Measurements from ENCODE around the gene MFNG.
"Not testable (repeated sequence)": the region's sequence is repeated elsewhere in the genome, so short reads cannot be mapped to it uniquely, and the experiment has no call there.

MFNG gene

GRCh38 chr22:37529652-37530345 is 43.6 kb upstream of the MFNG start:
- Histone ChIP-seq H3K36me3 (ENCODE audit: control insufficient read depth, insufficient read depth, low read length) (no peaks in the 10 kb centered on the region), H3K4me2 (ENCODE audit: low read length) (no peak overlapping the region), H3K9ac (no peak overlapping the region), H3K4me3 (ENCODE audit: low read depth, low read length) (no peak overlapping the region), H3K27me3 (ENCODE audit: control insufficient read depth, insufficient read depth, low read length) (no peaks in the 10 kb centered on the region), H3K9me3 (ENCODE audit: control insufficient read depth, low read length) (no peaks in the 10 kb centered on the region), H3K79me2 (no peaks in the 10 kb centered on the region), H3K27ac (no peak overlapping the region), H3K4me1 (no peaks in the 10 kb centered on the region), H2AFZ (no peak overlapping the region)
- no peak for TF ChIP-seq CTCF (IDR thresholded peaks at IDR 0.05)

- H3K4me1 ChIP-seq; H3K9me3 ChIP-seq (ENCODE audit: control insufficient read depth, low read length); H3K9ac ChIP-seq; H3K79me2 ChIP-seq; H2AFZ ChIP-seq; H3K4me2 ChIP-seq (ENCODE audit: low read length); H3K27me3 ChIP-seq (ENCODE audit: control insufficient read depth, insufficient read depth, low read length); H3K36me3 ChIP-seq (ENCODE audit: control insufficient read depth, insufficient read depth, low read length); H3K27ac ChIP-seq; H3K4me3 ChIP-seq (ENCODE audit: low read depth, low read length): not testable (repeated sequence)
These were observed 41.8 kb upstream of the MFNG start for GRCh38 chr22:37527952-37528351.

GRCh38 chr22:37527081-37527752 is 41.0 kb upstream of the MFNG start:
- H3K4me2 ChIP-seq (ENCODE audit: low read length); H2AFZ ChIP-seq; H3K4me1 ChIP-seq; H3K4me3 ChIP-seq (ENCODE audit: low read depth, low read length); H3K79me2 ChIP-seq; H3K27ac ChIP-seq; H3K36me3 ChIP-seq (ENCODE audit: control insufficient read depth, insufficient read depth, low read length); H3K9me3 ChIP-seq (ENCODE audit: control insufficient read depth, low read length); H3K27me3 ChIP-seq (ENCODE audit: control insufficient read depth, insufficient read depth, low read length); H3K9ac ChIP-seq: not testable (repeated sequence)

GRCh38 chr22:37526376-37526775 is 40.2 kb upstream of the MFNG start:
- Histone ChIP-seq H3K4me2 (ENCODE audit: low read length) (no peak overlapping the region), H3K4me3 (ENCODE audit: low read depth, low read length) (no peak overlapping the region), H3K79me2 (no peaks in the 10 kb centered on the region), H3K9me3 (ENCODE audit: control insufficient read depth, low read length) (no peaks in the 10 kb centered on the region), H3K9ac (no peak overlapping the region), H3K27ac (no peak overlapping the region), H2AFZ (no peak overlapping the region), H3K36me3 (ENCODE audit: control insufficient read depth, insufficient read depth, low read length) (no peaks in the 10 kb centered on the region), H3K4me1 (no peaks in the 10 kb centered on the region), H3K27me3 (ENCODE audit: control insufficient read depth, insufficient read depth, low read length) (no peaks in the 10 kb centered on the region)
- no peak for TF ChIP-seq CTCF (IDR thresholded peaks at IDR 0.05)

GRCh38 chr22:37525746-37526350 is 39.7 kb upstream of the MFNG start:
- H3K79me2 ChIP-seq, result no peaks in the 10 kb centered on the region
- H3K4me2 ChIP-seq (ENCODE audit: low read length), result no peak overlapping the region
- H3K4me1 ChIP-seq, result no peaks in the 10 kb centered on the region

More at GRCh38 chr22:37525746-37526350, 39.7 kb upstream of the MFNG start:
- Histone ChIP-seq H3K9ac (no peak overlapping the region), H3K4me3 (ENCODE audit: low read depth, low read length) (no peak overlapping the region), H3K9me3 (ENCODE audit: control insufficient read depth, low read length) (no peaks in the 10 kb centered on the region), H3K27ac (no peak overlapping the region), H2AFZ (no peak overlapping the region), H3K36me3 (ENCODE audit: control insufficient read depth, insufficient read depth, low read length) (no peaks in the 10 kb centered on the region), H3K27me3 (ENCODE audit: control insufficient read depth, insufficient read depth, low read length) (no peaks in the 10 kb centered on the region)
- TF ChIP-seq CTCF (IDR thresholded peaks at IDR 0.05), result no peak

Data from parathyroid adenoma (tissue), 2 donors.